Stimulated activated CD8-positive, alpha-beta memory T cell treated with anti-CD3 and anti-CD28 coated beads, Interleukin-7, amount 100 ng/mL, for 1 hour (primary cell): ENCODE data around the gene TMEM86A.

Experiments
- DNase-seq, 2 donors: peaks; one replicate each; pipeline ENCODE4 v3.0.0-alpha.2; 2020; ENCODE audit warnings: low read depth in 2 of 2

The TMEM86A gene

DNA sequence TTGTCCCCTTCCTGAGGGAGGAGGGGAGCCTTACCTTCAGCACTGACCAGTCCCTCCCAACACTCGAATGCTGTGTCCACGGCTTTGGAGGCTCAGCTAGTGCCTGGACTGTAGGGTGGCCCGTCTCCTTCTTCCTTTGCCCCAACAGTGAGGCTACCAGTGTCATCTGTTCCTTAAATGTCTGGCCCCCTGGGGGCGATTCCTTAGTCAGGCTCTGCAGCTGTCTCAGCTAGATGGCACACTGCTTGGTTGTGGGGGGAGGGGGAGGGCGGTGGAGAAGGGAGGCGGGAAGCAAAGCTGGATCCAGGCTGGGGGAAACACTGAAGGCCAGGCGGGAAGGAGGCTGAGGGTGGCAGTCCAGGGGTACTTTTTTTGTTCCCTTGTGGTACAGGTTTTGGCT is 27.5 kb downstream of the TMEM86A start, which contains the start of gene IGSF22:
TSS of gene IGSF22 (minus strand) at position 149 of the 400 bp plus-strand sequence. CDS start 1,952 bp downstream, outside the sequence.
- no peak for DNase-seq

DNA sequence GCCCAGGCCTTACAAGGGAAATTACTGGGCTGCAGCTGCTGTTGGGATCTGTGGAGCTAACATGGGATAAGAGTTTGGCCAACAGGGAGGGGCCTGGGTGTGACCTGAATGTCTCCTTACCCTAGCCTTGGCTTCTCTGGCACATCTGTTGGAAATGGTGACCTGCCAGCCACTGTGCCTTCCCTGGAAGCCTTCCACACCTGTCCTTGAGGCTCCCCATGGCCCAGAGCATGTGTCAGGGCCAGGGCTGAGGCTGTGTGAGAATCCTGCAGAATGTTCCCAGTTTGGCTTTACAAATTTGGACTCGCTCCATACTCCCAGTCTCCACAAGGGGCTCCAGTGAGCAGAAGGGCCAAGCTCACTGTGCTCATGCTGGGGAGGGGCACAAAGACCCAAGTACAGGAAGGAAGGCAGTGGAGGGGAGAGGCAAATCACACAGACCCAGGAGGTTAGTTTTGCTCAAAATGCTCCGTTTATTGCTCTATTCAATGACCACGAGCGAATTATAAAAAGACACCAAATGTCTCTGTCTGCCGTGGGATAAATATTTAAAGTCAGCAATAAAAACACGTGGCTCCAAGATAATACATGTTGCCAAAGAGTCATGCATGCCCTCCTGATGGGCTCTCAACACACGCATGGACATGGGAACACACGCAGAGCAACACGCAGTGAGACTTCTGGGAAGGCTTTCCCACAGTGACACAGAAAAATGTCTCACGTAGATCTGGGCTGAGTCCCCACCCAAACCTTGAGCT is 29.1 kb downstream of the TMEM86A start:
- DNase-seq = no peak

DNA sequence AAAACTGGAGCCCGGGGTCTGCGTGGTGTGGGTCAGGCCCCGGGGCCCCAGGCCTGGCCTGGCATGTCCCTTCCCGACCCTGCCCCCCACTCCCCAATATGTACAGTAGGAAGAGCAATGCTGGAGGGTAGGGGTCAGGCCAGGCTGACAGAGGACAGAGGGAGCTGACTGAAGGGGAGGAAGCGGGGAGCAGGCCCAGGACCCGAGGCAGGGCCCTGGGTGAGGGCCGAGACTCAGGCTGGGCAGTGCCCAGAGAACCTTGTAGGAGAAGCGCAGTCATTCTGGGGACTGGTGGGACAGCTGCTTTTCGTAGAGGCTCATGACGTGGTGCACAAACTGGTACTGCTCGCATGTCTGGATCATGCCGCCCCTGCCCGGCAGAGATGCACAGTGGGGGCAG is 30.1 kb downstream of the TMEM86A start:
- no peak for DNase-seq

DNA sequence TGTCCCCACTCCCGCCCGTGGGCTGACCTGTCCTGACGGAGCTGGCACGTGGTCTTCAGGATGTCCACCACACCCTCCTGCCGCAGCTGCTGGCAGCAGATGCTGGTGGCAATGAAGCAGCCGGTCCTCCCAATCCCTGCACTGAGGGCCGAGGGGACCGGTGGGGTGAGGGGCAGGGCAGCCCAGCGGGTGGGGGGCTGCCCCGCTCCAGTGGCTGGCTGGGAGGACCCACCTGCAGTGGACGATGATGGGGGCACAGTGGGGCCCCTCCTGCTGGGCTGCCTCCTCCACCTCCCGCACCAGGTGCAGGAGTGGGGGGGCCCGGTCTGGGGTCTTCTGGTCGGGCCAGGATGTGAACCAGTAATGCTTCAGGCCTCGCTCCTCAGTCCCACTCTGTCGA is 30.8 kb downstream of the TMEM86A start:
- no peak for DNase-seq

DNA sequence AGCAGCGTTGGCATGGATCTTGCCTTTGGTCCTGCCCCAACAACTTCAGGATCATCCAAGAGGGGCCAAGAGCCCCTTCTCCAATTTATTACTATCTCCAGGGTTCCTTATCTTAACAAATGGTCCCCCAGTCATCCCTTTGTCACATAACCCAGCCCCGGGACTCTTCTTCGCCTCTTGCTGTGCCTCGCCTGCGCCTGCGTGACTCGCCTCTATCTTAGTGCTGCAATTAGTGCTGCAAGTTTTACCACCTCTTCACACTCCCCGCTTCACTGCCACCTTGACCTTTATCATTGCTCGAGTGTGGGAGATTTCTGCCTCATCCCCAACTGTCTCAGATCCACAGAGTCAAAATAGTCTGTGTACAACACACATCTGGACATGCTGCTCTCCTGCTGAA is 31.4 kb downstream of the TMEM86A start:
- DNase-seq = no peak

DNA sequence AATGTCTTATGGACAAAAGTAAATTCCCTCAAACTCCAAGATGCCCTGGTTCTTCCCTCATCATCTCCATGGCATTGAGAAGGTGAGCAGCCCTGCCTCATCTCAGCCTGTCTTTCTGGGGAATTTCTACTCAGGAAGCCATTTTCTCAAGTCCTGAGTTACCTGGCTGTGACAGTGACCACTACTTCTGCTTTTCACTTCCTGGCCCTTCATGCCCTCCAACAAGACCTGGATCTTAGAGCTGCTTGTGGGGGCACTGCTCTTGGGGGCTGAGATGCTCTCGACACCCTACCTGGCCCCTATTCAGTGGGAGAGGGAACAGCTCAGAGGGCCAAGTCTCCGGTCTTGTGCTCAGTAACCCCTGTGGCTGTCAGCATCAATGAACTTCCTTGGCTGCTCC is 32.9 kb downstream of the TMEM86A start:
- DNase-seq = no peak

DNA sequence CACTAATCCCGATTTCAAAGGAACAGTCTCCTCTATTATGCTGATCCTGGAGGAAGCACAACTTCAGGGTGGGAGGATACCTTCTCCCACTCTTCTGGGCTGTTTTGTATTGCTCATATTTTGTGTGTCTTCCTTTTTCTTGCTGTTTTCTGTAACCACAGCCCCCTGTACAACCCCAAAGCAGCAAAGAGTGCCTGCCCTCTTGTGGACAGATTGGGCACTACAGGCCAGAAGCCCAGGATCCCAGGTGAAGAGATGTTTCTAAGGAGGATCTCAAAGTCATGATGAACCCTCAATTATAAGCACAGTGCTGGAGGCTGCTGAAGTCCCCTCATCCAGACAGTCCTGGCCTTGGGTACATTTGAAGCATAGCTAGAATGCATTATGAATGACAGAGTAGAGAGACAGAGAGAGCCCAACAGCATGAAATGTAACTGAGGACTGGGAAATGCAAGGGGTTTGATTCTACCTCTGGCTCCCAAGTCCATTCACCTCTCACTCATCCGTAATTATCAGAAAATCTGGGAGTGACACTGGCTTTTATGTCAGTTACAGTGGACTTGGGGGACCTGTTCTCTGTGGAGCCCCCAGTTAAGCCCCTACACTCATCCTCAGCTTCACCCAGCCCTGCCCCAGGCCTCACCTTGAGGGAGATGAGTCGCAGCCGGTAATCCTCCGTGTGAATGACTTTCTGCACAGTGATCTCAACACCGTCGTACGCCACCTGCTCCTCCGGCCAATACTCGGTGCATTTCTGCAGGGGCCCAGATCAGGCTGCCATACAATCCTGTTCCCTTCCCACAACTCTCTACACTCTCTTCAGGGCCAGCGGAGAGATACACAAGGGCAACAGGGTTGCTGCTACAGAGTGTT is 33.6 kb downstream of the TMEM86A start:
- peak; percentile 51 to 63 for DNase-seq

DNA sequence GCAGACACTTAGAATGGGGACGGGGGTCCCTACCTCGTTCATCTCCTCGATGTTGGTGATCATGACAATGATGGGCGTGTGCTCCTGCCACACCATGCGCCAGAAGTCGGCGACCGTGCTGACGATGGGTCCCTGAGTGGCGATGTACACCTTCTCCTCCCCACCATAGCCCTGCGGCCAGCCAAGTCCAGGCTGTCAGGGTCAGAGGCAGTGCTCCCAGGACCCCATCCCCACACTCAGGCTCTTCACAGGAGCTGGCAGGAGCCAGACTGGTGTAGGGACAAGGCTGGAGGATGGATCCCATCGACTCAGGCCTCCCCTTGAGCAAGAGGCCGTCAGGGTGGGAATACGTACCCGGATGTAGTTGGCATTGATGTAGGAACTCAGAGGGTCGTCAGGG is 34.6 kb downstream of the TMEM86A start:
- DNase-seq = no peak

DNA sequence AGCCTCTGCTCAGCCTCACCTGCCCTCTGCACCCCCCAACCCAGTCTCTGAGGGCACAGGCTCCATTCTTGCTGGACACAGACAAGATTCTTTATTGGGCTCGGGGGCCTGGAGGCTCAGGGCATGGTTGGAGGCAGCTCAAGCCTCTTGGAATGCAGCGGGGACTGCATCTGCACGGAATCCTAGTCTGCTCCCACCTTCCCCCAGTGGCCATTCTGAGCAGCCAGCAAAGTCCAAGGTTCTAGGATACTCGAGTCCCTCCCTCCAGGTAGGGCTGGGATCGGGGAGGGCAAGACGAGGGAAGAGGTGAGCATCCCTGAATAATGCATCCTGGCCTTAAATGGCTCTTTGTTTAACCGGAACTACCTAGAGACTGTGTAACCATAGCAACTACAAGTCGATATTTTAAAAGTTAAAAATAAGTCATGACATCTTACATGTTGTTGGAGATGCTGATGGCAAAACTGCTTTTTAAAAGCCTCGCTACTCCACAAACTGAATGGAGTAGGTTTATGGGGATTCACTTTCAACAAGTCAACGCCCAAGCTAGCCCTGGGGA is 38.1 kb downstream of the TMEM86A start:
- DNase-seq = no peak

DNA sequence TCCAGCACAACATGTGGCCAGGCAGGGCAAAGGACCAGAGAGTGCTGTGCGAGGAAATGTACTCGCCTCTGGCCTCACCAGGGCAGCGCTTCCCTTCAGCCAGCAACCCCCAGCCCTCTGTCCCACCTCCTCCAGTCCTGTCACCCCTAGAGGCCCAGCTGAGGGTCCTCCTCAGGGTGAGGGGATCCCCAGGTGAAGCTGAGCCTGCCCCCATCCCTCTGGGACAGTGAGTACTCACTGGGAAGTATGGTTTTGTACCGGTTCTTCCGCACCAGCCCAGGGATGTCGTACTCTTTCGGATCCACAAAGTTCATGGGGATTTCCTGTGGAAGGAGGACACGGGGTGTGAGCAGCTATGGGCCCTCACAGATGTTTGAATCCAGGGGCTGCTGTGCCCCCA is 39.1 kb downstream of the TMEM86A start:
- no peak for DNase-seq

DNA sequence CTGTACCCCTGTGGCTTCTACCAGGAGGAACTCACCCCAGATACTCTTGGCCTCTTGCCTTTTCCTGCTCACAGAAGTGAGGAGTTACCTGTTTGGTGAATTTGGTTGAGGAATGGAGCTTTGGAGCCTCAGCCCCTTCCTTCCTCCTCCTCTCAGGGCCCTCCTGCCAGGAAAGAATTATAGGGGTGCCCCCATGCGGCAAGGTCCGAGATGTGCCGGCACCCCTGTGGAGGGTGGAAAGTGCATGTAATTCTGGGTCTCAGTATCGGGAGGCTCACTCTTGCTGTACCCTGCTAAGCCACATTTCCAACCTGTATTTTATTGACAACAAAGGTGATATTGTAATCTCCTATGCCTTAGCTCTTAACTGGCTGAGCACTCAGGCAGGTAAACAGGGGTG is 41.1 kb downstream of the TMEM86A start:
- no peak for DNase-seq

DNA sequence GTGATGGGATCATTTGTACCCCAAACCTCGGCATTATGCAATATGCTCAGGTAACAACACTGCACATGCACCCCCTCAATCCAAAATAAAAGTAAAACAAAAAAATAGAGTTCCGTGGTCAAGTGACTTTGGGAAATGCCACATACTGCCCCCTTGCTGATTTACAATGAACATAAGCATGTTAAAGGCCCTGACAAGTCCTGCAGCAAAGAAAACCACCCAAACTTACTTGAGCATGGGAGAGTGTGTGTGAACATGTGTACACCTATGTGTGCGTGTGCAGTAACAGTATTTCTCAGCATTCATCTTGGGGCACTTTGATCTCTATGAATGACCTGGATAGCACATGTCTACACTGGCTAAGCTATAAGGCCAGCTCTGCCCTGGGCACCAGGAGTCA is 43.2 kb downstream of the TMEM86A start:
- no peak for DNase-seq

DNA sequence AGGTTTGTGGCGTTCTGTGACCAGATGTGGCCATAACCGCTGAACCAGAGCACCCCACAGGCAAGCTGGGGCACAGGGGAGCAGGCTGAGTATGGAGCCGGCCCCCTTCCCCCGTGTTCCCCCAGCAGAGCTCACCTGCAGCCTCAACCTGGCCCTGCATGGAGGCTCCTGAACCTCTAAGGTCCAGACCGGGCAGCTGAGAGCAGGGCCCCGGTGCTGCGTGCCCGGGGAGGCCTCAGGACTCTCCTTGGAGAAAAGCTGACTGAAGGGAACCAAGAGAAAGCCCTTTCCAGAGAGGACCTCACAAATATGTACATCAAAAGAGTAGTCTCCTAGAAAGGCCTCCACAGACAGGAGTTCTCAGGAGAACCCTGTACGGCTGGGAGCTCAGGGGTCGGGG is 44.8 kb downstream of the TMEM86A start:
- no peak for DNase-seq

DNA sequence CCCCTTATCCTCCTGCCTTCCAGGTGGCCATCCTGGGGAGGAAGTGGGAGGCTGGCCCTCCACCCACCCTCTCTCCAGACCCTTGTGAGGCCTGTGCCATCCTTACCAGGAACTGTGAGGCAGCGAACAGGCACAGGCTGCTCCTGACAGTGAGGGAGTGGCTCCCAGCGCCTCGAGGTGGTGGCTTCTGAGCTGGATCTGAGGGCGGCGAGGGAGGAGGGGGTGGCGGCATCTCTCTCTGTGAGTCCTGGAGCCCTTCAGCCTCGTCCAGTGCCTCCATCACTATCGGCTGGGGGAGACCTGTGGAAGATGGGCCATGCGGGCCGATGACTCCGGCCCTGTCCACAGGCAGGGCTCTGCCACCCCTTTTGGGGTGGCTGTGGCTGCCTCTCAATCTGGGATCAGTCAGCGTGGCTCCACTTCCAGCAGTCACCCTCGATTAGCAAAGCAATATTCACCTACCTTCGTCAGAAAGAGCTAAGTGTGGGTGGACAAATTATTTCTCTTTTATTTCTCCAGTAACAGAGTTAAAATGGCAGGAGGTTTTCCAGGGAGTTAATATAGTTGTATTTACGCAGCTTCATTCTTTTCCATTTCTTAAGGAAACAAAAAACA is 45.4 kb downstream of the TMEM86A start:
- DNase-seq = no peak

DNA sequence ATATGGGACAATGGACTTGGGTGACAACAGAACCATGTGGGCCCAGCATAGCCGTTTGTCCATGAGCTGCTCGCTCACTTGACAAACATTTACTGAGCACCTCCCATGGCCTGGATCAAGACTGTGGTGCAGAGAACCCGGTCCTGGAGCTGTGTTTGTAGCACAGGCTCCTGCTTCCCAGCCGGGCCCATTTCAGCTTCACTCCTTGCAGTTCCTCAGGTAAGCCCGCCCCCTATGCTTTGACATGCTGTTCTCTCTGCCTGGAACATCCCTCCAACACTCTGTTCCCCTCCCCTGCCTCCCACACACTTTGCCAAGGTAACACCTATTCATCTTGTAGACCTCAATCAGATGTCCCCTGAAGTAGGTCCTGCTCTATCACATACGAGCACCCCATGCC is 46.7 kb downstream of the TMEM86A start:
- DNase-seq = no peak

DNA sequence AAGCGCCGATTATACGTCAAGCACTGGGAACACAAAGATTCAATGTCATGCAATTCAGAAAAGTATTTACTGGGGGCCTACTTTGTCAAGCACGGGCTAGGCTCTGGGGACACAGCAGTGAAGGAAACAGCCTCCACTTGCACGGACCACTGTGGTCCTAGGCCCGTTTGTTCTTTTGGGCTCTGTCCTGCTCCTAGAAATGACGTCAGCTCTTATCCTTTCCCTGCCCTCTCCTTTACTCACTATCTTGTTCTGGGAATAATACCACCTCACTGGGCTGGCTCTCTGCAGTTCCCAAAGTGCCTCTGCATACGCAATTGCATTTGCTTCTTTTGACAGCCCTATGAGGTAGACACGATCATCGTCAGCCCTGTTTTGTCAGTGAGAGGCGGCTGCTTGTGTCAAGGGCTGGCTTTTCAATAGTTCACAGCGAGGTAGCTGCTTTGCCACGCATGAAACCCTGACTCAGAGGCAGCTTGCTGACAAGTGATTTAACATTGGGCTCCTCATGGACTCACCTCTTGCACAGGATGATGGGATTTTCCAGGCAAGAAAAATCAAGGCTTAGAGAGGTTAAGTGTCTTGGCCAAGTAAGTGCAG is 50.3 kb downstream of the TMEM86A start:
- DNase-seq = no peak

DNA sequence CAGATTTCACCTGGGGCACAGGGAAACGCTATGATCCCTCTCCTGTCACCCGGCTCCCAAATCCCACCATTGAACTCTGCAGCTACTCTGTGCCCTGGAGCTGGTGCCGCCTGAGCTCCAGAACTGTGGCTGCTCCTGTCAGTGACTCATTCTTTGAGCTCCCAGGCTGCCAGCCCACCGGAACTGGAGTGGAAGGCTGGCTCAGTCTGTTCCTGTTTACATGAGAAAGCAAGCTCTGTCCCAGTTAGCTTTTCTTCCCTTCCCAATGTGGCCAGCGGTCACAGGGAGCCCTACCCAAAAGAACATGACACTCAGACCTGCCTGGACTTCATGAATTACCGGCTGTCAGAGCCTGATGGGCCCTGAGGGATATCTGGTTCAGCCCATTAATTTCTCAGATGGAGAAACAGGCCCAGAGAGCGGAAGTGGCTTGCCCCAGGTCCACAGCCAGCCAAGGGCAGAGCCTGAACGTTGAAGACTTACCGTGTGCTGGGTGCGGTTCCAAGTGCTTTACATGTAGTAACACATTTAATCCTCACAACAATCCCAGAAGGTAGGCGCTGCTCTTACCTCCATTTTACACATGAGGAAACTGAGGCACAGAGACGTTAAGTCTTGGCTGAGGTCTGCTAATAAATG is 51.2 kb downstream of the TMEM86A start:
- no peak for DNase-seq

DNA sequence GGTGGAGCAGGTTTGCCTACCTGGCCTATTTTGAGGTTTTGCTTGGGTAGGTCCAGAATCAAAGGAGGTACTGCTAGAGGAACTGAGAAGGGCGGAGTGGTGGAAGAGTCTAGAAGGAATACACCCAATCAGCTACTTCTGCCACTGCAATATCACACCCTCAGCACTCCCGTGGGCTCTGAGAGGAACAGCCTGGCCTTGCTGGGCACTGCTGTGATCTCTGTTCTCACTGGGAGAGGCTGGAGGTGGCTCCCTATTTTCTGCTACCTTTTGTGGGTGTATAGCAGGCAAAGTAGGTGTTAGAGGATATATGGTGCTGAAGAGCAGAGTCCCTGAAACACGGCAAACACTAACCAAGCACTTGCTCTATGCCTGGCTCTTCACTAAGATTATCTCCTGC is 52.4 kb downstream of the TMEM86A start:
- DNase-seq = no peak

DNA sequence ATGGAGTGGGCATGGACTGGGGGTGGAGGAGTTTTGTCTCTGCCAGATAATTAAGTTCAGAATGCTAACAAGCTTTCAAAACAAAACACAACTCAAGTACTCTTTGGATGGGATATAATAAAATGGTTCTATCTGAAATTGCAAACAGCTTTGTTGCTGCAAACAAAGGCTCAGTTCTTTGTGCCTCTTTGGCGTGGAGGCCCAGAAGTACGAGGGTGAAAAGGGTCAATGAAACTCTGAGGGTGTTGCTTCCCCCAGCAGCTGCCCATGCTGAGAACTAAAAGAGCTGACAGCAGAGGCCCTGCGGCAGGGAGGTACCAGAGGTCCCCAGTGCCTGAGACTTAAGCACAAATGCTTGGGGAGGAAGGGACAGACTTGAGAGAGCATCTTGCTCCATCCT is 53.9 kb downstream of the TMEM86A start:
- DNase-seq = no peak

DNA sequence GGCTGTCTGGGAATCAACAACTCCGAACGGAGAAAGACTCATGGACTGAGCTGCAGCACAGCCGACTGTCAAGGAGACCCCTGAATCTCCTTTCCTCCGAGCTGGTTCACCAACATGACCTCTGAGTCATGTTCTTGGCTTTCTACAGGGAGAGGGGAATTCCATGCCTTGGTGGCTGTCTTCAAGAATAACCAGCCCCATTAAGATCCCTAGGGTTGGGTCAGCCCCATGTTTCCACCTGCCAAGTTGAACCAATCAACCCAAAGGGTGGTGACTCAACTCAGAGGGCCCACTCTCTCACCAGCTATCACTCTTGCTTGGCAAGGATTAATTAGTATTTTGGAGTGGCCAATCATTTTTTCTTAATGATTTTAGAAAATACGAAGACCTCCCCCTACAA is 55.7 kb downstream of the TMEM86A start:
- DNase-seq = no peak
